Ovary (tissue), 9 donors: ENCODE measurements around the gene TEP1. TPM values are rescaled to one million over a fixed set of nuclear protein-coding genes. Genes with fewer than 3 reads are reported as not detected.

ENCODE experiments used
- DNase-seq, 5 donors: peaks; one replicate each; pipeline ENCODE4 v3.0.0-alpha.2; 2019 to 2020
- H3K27ac ChIP-seq, 2 donors: fragments of 200-600 bp; one replicate each; pipeline versions ENCODE4 v1.5.1 to v1.8.0; 2019 to 2022
- H3K27me3 ChIP-seq: fragments of 200-600 bp; one replicate; pipeline ENCODE4 v1.8.0; 2022
- H3K36me3 ChIP-seq: fragments of 200-600 bp; sonication (generic); one replicate; pipeline ENCODE4 v1.5.1; 2019
- H3K4me1 ChIP-seq: one replicate; pipeline ENCODE4 v1.8.1; 2013; ENCODE audit warnings: mild to moderate bottlenecking, moderate library complexity; ENCODE audit not compliant: insufficient read depth
- H3K4me3 ChIP-seq: fragments of 200-600 bp; sonication (generic); one replicate; pipeline ENCODE4 v1.5.1; 2017
- H3K9me3 ChIP-seq, 2 donors: fragments of 200-600 bp in 1 of 2; sonication (generic) in 1 of 2; one replicate each; pipeline versions ENCODE4 v1.5.1 to v1.8.1; 2013 to 2019; ENCODE audit warnings: mild to moderate bottlenecking in 1 of 2, moderate library complexity in 1 of 2
- EP300 ChIP-seq: sonication (generic); formaldehyde crosslinking; IDR thresholded peaks from one replicate; pipeline ENCODE4 v1.6.1; 2017; ENCODE audit warnings: antibody characterized with exemption
- POLR2A ChIP-seq: fragments of 450-650 bp; IDR thresholded peaks from one replicate; pipeline ENCODE4 v1.6.1; 2017; ENCODE audit warnings: antibody characterized with exemption, mild to moderate bottlenecking, moderate library complexity
- WGBS, 3 donors: extraction: QIAGEN DNeasy Blood & Tissue Kit in 1 of 3; methylation state at CpG; one replicate each; pipeline versions ENCODE4 v1.1.5 to v1.1.7; 2013 to 2017; 5-methylcytosine and 5-hydroxymethylcytosine counted together
- intact Hi-C, 4 donors: fragments of 100-400 bp; cut with DNase I; formaldehyde crosslinking; loops; one replicate each; pipeline versions ENCODE4 v1.11.0 to v1.15.1; 2022 to 2023
- polyA plus RNA-seq, 2 donors: library from polyadenylated mRNA; stranded (reverse); fragments of 200-250 nt in 1 of 2; fragments of 350-450 nt in 1 of 2; fragmentation: Illumina TruSeq in 1 of 2; extraction: RNeasy Lipid Tissue Mini Kit (QIAGEN cat#74804) in 1 of 2; gene quantifications; one replicate each; pipeline ENCODE4 v1.2.3, GENCODE V29; 2013 to 2014
- total RNA-seq, 7 donors: library from RNA; depleted of rRNA in 2 of 7; stranded (reverse); fragments of >200 nt in 2 of 7; fragmentation: NEBNext Ultra II Directional in 3 of 7; extraction: Animal tissue kit (Norgen Biotek cat#: 25700) in 3 of 7; gene quantifications; one replicate each; pipeline versions ENCODE4 v1.1.0 to v1.2.4, GENCODE V29; 2016 to 2023
- TF ChIP-seq, protein P1 (sequence below), 3 donors: fragments of 450-650 bp in 2 of 3; fragments of 200-600 bp in 1 of 3; IDR thresholded peaks; one replicate each; pipeline versions ENCODE4 v1.5.1 to v1.8.0; 2016 to 2022; ENCODE audit warnings: antibody characterized with exemption in 3 of 3, mild to moderate bottlenecking in 1 of 3
- donor health status: DM: no; HTN: no; CAD: no; lungs with moderate emphysema.
- donor health status: DM: no; HTN: no; CAD: no.
- donor health status: Bipolar disorder and iron deficiency.
- donor health status: DM: yes; HTN: yes; CAD: no.
- donor health status: DM: no; HTN: no; CAD: no.
- donor health status: DM: yes; HTN: yes; CAD: no.

TEP1 gene
- total and polyA plus RNA-seq, 9 donors = 8.2 to 29.1 (median 18.2) TPM

DNA sequence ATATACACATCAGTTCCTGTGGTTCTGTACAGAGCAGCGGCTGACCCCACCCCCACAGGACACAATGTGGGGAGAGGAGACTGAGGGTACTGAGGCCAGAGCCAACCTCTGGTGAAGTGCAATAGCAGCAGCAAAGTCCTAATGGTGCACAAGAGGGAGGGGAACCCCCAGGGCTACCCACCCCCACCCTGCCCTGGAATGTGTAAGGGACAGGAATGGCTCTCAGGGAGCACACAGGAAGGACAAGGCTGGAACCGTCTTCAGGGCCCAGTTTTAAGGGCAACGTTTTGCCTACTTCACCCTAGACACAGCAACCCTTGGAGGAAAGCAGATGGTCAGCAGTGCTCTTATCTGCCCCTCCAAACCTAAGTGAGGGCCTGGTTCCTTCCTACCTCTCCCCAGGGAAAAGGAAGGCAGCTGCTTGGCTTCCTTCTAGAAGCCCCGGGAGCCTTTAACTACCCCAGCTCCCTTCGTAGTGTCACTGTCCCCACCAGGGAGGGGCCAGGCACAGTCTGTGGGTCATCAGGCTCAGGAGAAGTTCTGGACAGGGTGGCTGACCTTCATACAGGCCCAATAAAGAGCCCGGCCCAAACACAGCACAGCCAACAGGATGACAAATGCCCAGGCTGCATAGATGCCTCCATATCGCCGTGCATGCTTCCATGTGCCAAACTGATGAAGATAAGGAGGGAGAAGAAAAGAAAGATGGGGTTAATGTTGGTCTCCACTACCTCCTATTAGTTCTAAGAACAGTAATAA lies 44.9 kb upstream of the TEP1 start:
- Histone ChIP-seq H3K27ac (no peak overlapping the region), H3K4me3 (no peak overlapping the region), H3K9me3 (no peaks in the 10 kb centered on the region), H3K36me3 (no peaks in the 10 kb centered on the region), H3K27me3 (no peaks in the 10 kb centered on the region), H3K4me1 (peaks cover 5% of the 10 kb centered on the region)
- WGBS, 3 donors = 50 to 58% (median 55%) methylated on average over 8 of the region's 8 CpGs
- no peak for DNase-seq
- intact Hi-C loops = loop anchor here in 2 of 4 donors (5.0 to 10.0 kb wide), 2 partner anchors 116 to 133 kb away; partner anchors contain the start of gene PARP2 (in 1 of the 2)
- TF ChIP-seq, protein P1, sequence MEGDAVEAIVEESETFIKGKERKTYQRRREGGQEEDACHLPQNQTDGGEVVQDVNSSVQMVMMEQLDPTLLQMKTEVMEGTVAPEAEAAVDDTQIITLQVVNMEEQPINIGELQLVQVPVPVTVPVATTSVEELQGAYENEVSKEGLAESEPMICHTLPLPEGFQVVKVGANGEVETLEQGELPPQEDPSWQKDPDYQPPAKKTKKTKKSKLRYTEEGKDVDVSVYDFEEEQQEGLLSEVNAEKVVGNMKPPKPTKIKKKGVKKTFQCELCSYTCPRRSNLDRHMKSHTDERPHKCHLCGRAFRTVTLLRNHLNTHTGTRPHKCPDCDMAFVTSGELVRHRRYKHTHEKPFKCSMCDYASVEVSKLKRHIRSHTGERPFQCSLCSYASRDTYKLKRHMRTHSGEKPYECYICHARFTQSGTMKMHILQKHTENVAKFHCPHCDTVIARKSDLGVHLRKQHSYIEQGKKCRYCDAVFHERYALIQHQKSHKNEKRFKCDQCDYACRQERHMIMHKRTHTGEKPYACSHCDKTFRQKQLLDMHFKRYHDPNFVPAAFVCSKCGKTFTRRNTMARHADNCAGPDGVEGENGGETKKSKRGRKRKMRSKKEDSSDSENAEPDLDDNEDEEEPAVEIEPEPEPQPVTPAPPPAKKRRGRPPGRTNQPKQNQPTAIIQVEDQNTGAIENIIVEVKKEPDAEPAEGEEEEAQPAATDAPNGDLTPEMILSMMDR (IDR thresholded peaks at IDR 0.05) = no peak
- TF ChIP-seq EP300 = no peak
- no peak for TF ChIP-seq POLR2A

DNA sequence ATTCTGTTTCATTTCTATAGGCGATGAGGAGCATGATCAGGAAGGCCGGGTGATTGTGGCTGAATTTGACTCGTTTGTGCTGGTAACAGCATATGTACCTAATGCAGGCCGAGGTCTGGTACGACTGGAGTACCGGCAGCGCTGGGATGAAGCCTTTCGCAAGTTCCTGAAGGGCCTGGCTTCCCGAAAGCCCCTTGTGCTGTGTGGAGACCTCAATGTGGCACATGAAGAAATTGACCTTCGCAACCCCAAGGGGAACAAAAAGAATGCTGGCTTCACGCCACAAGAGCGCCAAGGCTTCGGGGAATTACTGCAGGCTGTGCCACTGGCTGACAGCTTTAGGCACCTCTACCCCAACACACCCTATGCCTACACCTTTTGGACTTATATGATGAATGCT lies 43.7 kb upstream of the TEP1 start:
- Histone ChIP-seq H3K36me3 (no peaks in the 10 kb centered on the region), H3K4me3 (no peak overlapping the region), H3K27me3 (no peaks in the 10 kb centered on the region), H3K4me1 (peaks cover 5% of the 10 kb centered on the region), H3K27ac (no peak overlapping the region), H3K9me3 (no peaks in the 10 kb centered on the region)
- intact Hi-C loops = loop anchor here in 2 of 4 donors (5.0 to 10.0 kb wide), 2 partner anchors 115 to 132 kb away; partner anchors contain the start of gene PARP2 (in 1 of the 2)
- whole genome bisulfite sequencing, 3 donors = 77 to 82% (median 77%) methylated on average over 13 of the region's 13 CpGs
- no peak for TF ChIP-seq POLR2A
- TF ChIP-seq, protein P1 (IDR thresholded peaks at IDR 0.05) = no peak
- TF ChIP-seq EP300 = no peak
- no peak for DNase-seq

DNA sequence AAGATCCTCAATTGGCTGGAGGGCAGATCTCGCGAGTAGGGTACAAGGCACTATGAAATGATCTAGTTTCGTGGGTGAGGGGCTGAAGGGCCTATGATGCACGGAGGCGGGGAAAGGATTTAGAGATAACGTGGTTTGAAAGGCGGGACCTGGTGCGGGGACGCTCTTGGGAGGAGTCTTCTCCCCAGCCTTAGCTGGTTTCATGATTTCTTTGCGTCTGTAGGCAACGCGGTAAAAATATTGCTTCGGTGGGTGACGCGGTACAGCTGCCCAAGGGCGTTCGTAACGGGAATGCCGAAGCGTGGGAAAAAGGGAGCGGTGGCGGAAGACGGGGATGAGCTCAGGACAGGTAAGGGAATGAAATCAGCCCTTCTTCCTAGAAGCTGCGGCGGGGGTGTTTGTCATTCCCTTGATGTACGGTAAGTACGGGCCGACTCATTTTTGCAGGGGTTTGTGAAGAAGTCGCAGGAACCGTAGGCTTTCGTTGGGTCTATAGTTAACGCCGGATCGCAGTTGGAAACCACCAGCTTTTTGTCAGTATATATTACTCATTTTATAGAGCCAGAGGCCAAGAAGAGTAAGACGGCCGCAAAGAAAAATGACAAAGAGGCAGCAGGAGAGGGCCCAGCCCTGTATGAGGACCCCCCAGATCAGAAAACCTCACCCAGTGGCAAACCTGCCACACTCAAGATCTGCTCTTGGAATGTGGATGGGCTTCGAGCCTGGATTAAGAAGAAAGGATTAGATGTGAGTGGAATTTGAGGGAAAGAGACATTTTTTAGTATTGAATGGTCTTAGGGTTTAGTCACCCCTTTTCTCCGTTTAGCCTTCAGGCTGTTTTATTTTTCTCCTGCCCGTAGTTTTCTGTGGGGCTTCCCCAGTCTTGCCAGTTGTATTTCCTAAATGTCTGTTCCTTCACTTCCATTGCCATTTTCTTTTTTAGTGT lies 42.3 kb upstream of the TEP1 start:
- DNase-seq = peak in 1 of 5 donors; percentile 35
- no peaks in the 10 kb centered on the region for H3K36me3 ChIP-seq
- intact Hi-C loops = loop anchor here in 2 of 4 donors (5.0 to 10.0 kb wide), 2 partner anchors 113 to 131 kb away; partner anchors contain the start of gene PARP2 (in 1 of the 2)

More for the DNA sequence above, 42.3 kb upstream of the TEP1 start:
- TF ChIP-seq POLR2A (no peak), EP300 (no peak)
- TF ChIP-seq, protein P1 (IDR thresholded peaks at IDR 0.05) = no peak
- H3K4me3 ChIP-seq = peak overlapping the region; percentile 76
- no peaks in the 10 kb centered on the region for H3K27me3 ChIP-seq
- 0 to 1% (median 1%) methylated on average over 39 of the region's 39 CpGs for WGBS, 3 donors
- H3K9me3 ChIP-seq = no peaks in the 10 kb centered on the region
- peaks cover 4% of the 10 kb centered on the region for H3K4me1 ChIP-seq
- peak overlapping the region; percentile 68 to 83 for H3K27ac ChIP-seq
